ENCODE results near the gene AP3M1.

The AP3M1 gene

GRCh38 chr10:74160013-74160412, 9.4 kb upstream of the AP3M1 start:
- H4K20me1 ChIP-seq (ENCODE audit: insufficient read depth, low read length) = no peaks in the 10 kb centered on the region
- H3K9me2 ChIP-seq (replicated peaks; ENCODE audit: insufficient read depth, low read length) = no peaks in the 10 kb centered on the region
- no peaks in the 10 kb centered on the region for H3K27me3 ChIP-seq (replicated peaks; ENCODE audit: insufficient read depth, low read length)
- no peak overlapping the region for H3K4me3 ChIP-seq (ENCODE audit: low read length)
- no peak overlapping the region for H3K9ac ChIP-seq (ENCODE audit: low read length)
- H3K79me2 ChIP-seq (ENCODE audit: low read length) = peaks cover 81% of the 10 kb centered on the region
- TF ChIP-seq CTCF (IDR thresholded peaks at IDR 0.05; ENCODE audit: low read length) (no peak), EZH2phosphoT487 (IDR thresholded peaks at IDR 0.05; ENCODE audit: low read length) (no peak), EZH2 (optimal IDR thresholded peaks at IDR 0.05; ENCODE audit: low read depth, low read length) (no peak)
- H3K27ac ChIP-seq (ENCODE audit: low read length) = no peak overlapping the region
- H3K36me3 ChIP-seq (replicated peaks; ENCODE audit: insufficient read depth, low read length) = no peaks in the 10 kb centered on the region
- no peak overlapping the region for H2AFZ ChIP-seq (ENCODE audit: low read length)
- no peaks in the 10 kb centered on the region for H3K9me3 ChIP-seq (replicated peaks; ENCODE audit: insufficient read depth, low read length)
- peaks cover 48% of the 10 kb centered on the region for H3K4me1 ChIP-seq (ENCODE audit: low read length)
- no peak overlapping the region for H3K4me2 ChIP-seq (ENCODE audit: low read depth, low read length)
- peaks cover 33% of the 10 kb centered on the region for H3F3A ChIP-seq (ENCODE audit: insufficient read depth, low read length)
- DNase-seq = no peak

- Histone ChIP-seq H3F3A (ENCODE audit: insufficient read depth, low read length) (peaks cover 17% of the 10 kb centered on the region), H3K9me3 (replicated peaks; ENCODE audit: insufficient read depth, low read length) (no peaks in the 10 kb centered on the region), H3K27me3 (replicated peaks; ENCODE audit: insufficient read depth, low read length) (no peaks in the 10 kb centered on the region), H3K27ac (ENCODE audit: low read length) (peak overlapping the region; percentile 58; the same call in 1 of the 2 replicates), H3K9me2 (replicated peaks; ENCODE audit: insufficient read depth, low read length) (no peaks in the 10 kb centered on the region), H2AFZ (ENCODE audit: low read length) (no peak overlapping the region), H3K36me3 (replicated peaks; ENCODE audit: insufficient read depth, low read length) (no peaks in the 10 kb centered on the region), H3K4me1 (ENCODE audit: low read length) (peaks cover 35% of the 10 kb centered on the region), H3K4me3 (ENCODE audit: low read length) (no peak overlapping the region), H3K79me2 (ENCODE audit: low read length) (peaks cover 91% of the 10 kb centered on the region), H4K20me1 (ENCODE audit: insufficient read depth, low read length) (no peaks in the 10 kb centered on the region), H3K9ac (ENCODE audit: low read length) (no peak overlapping the region; the same call in 1 of the 2 replicates), H3K4me2 (ENCODE audit: low read depth, low read length) (peak overlapping the region; percentile 40)
- peak; percentile 81 for DNase-seq
- no peak for TF ChIP-seq CTCF (IDR thresholded peaks at IDR 0.05; ENCODE audit: low read length)
- TF ChIP-seq EZH2 (optimal IDR thresholded peaks at IDR 0.05; ENCODE audit: low read depth, low read length) = no peak
- no peak for TF ChIP-seq EZH2phosphoT487 (IDR thresholded peaks at IDR 0.05; ENCODE audit: low read length)
These were observed 6.3 kb upstream of the AP3M1 start for GRCh38 chr10:74156919-74157289.

- Histone ChIP-seq H3K4me2 (ENCODE audit: low read depth, low read length) (no peak overlapping the region), H4K20me1 (ENCODE audit: insufficient read depth, low read length) (no peaks in the 10 kb centered on the region), H3K27me3 (replicated peaks; ENCODE audit: insufficient read depth, low read length) (no peaks in the 10 kb centered on the region), H3K9me3 (replicated peaks; ENCODE audit: insufficient read depth, low read length) (no peaks in the 10 kb centered on the region), H3K9ac (ENCODE audit: low read length) (no peak overlapping the region), H2AFZ (ENCODE audit: low read length) (no peak overlapping the region), H3K4me1 (ENCODE audit: low read length) (peaks cover 31% of the 10 kb centered on the region), H3K4me3 (ENCODE audit: low read length) (no peak overlapping the region), H3K9me2 (replicated peaks; ENCODE audit: insufficient read depth, low read length) (no peaks in the 10 kb centered on the region), H3K36me3 (replicated peaks; ENCODE audit: insufficient read depth, low read length) (no peaks in the 10 kb centered on the region), H3F3A (ENCODE audit: insufficient read depth, low read length) (peaks cover 24% of the 10 kb centered on the region), H3K79me2 (ENCODE audit: low read length) (peaks cover 90% of the 10 kb centered on the region), H3K27ac (ENCODE audit: low read length) (no peak overlapping the region)
- TF ChIP-seq EZH2phosphoT487 (IDR thresholded peaks at IDR 0.05; ENCODE audit: low read length) = no peak
- TF ChIP-seq CTCF (IDR thresholded peaks at IDR 0.05; ENCODE audit: low read length) = no peak
- no peak for TF ChIP-seq EZH2 (optimal IDR thresholded peaks at IDR 0.05; ENCODE audit: low read depth, low read length)
- no peak for DNase-seq
These were observed 3.0 kb upstream of the AP3M1 start for GRCh38 chr10:74153676-74154075.

Data from MM.1S (cell line).